HCT116 (cell line): Measurements from ENCODE around the gene AGL. TPM values are rescaled to one million over a fixed set of nuclear protein-coding genes. Genes with fewer than 3 reads are reported as not detected.
"Not testable (repeated sequence)": the region's sequence is repeated elsewhere in the genome, so short reads cannot be mapped to it uniquely, and the experiment has no call there.

Experiments used
- ATAC-seq: fragments of 200-7000 bp; cut with Tn5 transposase; 2 replicates; pipeline ENCODE4 v1.9.1; 2020; ENCODE audit warnings: mild to moderate bottlenecking, moderate library complexity
- BruUV-seq: library from RNA; stranded (reverse); fragments of 400-500 nt; replicated peaks from 2 replicates; lab custom pipeline; 2021; lab: Mats Ljungman, UMichigan
- CTCF ChIA-PET: fragments of 300-600 bp; sonication (Branson Sonifier 250); formaldehyde crosslinking; loops from one replicate; lab custom pipeline; 2021; ENCODE audit warnings: antibody characterized with exemption; lab: Charles Lee
- POLR2A ChIA-PET: fragments of 300-600, 350-600 bp; sonication (Branson Sonifier 250); formaldehyde crosslinking; loops from one replicate; lab custom pipeline; 2021; ENCODE audit warnings: antibody characterized with exemption; lab: Charles Lee
- RAD21 ChIA-PET, 2 experiments: fragments of 300-600 bp; sonication (Branson Sonifier 250); formaldehyde crosslinking; loops; one replicate each; lab custom pipeline; 2023; ENCODE audit warnings: low total read pairs in 2 of 2; ENCODE audit not compliant: uncharacterized antibody in 2 of 2, unreplicated experiment in 2 of 2, low non-redundant PET in 1 of 2; lab: Charles Lee
- DNase-seq: peaks from one replicate; pipeline ENCODE4 v3.0.0-alpha.2; 2010; ENCODE audit warnings: low read depth, low spot score
- H2AFZ ChIP-seq: fragments of 200-600 bp; shearing (Covaris generic), sonication (generic); 2 replicates; pipeline ENCODE4 v1.6.1; 2017; ENCODE audit warnings: low read depth, mixed run types, mixed read lengths, antibody characterized with exemption, low read length; ENCODE audit not compliant: poor library complexity, severe bottlenecking
- H3K27ac ChIP-seq: 2 replicates; pipeline ENCODE4 v1.5.1; 2012; ENCODE audit warnings: low read depth, low read length
- H3K27me3 ChIP-seq: fragments of 200-600 bp; sonication (generic); 2 replicates; pipeline ENCODE4 v1.6.1; 2016; ENCODE audit warnings: mixed run types, low read length, mixed read lengths; ENCODE audit not compliant: insufficient read depth
- H3K36me3 ChIP-seq, 2 experiments: fragments of 200-500 bp in 1 of 2; fragments of 200-600 bp in 1 of 2; sonication (Bioruptor generic) in 1 of 2; sonication (generic) in 1 of 2; 2 replicates each; pipeline versions ENCODE4 v1.5.1 to v1.6.1; 2014 to 2016; ENCODE audit warnings: low read length in 2 of 2, inconsistent platforms in 1 of 2, mixed read lengths in 1 of 2, mixed run types in 1 of 2; ENCODE audit not compliant: insufficient read depth in 2 of 2, control insufficient read depth in 1 of 2
- H3K4me1 ChIP-seq, 2 experiments: fragments of 200-600 bp in 1 of 2; sonication (generic) in 1 of 2; 2 replicates each; pipeline versions ENCODE4 v1.5.1 to v1.6.1; 2012 to 2017; ENCODE audit warnings: low read length in 2 of 2, inconsistent platforms in 1 of 2, mild to moderate bottlenecking in 1 of 2, mixed read lengths in 1 of 2, mixed run types in 1 of 2, moderate library complexity in 1 of 2; ENCODE audit not compliant: insufficient read depth in 2 of 2, control insufficient read depth in 1 of 2
- H3K4me2 ChIP-seq: fragments of 200-600 bp; sonication (generic); 2 replicates; pipeline ENCODE4 v1.6.1; 2017; ENCODE audit warnings: mixed run types, low read length, mixed read lengths
- H3K4me3 ChIP-seq, 2 experiments: fragments of 200-600 bp in 1 of 2; sonication (generic) in 1 of 2; replicated peaks in 1 of 2; 2 replicates each; pipeline ENCODE4 v1.5.1; 2011 to 2016; ENCODE audit warnings: low read length in 2 of 2, control low read depth in 1 of 2, low read depth in 1 of 2, mild to moderate bottlenecking in 1 of 2, mixed read lengths in 1 of 2, mixed run types in 1 of 2
- H3K79me2 ChIP-seq: fragments of 200-600 bp; sonication (generic); 2 replicates; pipeline ENCODE4 v1.6.1; 2017; ENCODE audit warnings: mild to moderate bottlenecking, mixed run types, low read length, moderate library complexity, mixed read lengths; ENCODE audit not compliant: insufficient read depth
- H3K9ac ChIP-seq: fragments of 200-600 bp; sonication (generic); 2 replicates; pipeline ENCODE4 v1.6.1; 2016; ENCODE audit warnings: low read length, mixed read lengths
- H3K9me2 ChIP-seq: fragments of 200-600 bp; sonication (generic), shearing (Covaris generic); 2 replicates; pipeline ENCODE4 v1.6.1; 2017; ENCODE audit warnings: mixed run types, mild to moderate bottlenecking, moderate library complexity; ENCODE audit not compliant: insufficient read depth
- H3K9me3 ChIP-seq, 2 experiments: fragments of 200-500 bp in 1 of 2; fragments of 200-600 bp in 1 of 2; sonication (Bioruptor generic) in 1 of 2; sonication (generic) in 1 of 2; 2 replicates each; pipeline ENCODE4 v1.6.1; 2014 to 2017; ENCODE audit warnings: low read length in 2 of 2, mixed read lengths in 2 of 2, inconsistent platforms in 1 of 2, low read depth in 1 of 2, mild to moderate bottlenecking in 1 of 2, mixed run types in 1 of 2, moderate library complexity in 1 of 2; ENCODE audit not compliant: control insufficient read depth in 1 of 2, insufficient read depth in 1 of 2
- H4K20me1 ChIP-seq: fragments of 200-600 bp; sonication (generic), shearing (Covaris generic); 2 replicates; pipeline ENCODE4 v1.6.1; 2017; ENCODE audit warnings: mixed run types, mild to moderate bottlenecking, moderate library complexity; ENCODE audit not compliant: insufficient read depth
- CBX3 ChIP-seq: IDR thresholded peaks from 2 replicates; pipeline ENCODE4 v1.6.1; 2012; ENCODE audit warnings: low read depth
- CEBPB ChIP-seq: IDR thresholded peaks from 2 replicates; pipeline ENCODE4 v1.6.1; 2012; ENCODE audit warnings: low read depth
- CTCF ChIP-seq, 3 experiments: fragments of 200-600 bp in 1 of 3; sonication (generic) in 1 of 3; IDR thresholded peaks in 2 of 3; conservative IDR thresholded peaks in 1 of 3; 2 replicates each; pipeline ENCODE4 v1.5.1; 2012 to 2017; ENCODE audit warnings: low read depth in 2 of 3, low read length in 2 of 3, antibody characterized with exemption in 1 of 3, borderline replicate concordance in 1 of 3, control low read depth in 1 of 3, mild to moderate bottlenecking in 1 of 3, mixed read lengths in 1 of 3, mixed run types in 1 of 3, moderate library complexity in 1 of 3; ENCODE audit not compliant: insufficient read depth in 1 of 3
- EGR1 ChIP-seq: IDR thresholded peaks from 2 replicates; pipeline ENCODE4 v1.6.1; 2012; ENCODE audit warnings: low read depth
- EZH2 ChIP-seq: fragments of 200-600 bp; sonication (generic); IDR thresholded peaks from 2 replicates; pipeline ENCODE4 v1.6.1; 2017; ENCODE audit warnings: antibody characterized with exemption, mixed run types
- EZH2phosphoT487 ChIP-seq: fragments of 200-600 bp; IDR thresholded peaks from 2 replicates; pipeline ENCODE4 v1.6.1; 2018; ENCODE audit warnings: antibody characterized with exemption, borderline replicate concordance
- FOSL1 ChIP-seq: IDR thresholded peaks from 2 replicates; pipeline ENCODE4 v1.6.1; 2012; ENCODE audit warnings: low read depth
- POLR2AphosphoS5 ChIP-seq: IDR thresholded peaks from 2 replicates; pipeline ENCODE4 v1.6.1; 2011; ENCODE audit warnings: mild to moderate bottlenecking, low read depth, low read length, moderate library complexity
- RAD21 ChIP-seq: IDR thresholded peaks from 2 replicates; pipeline ENCODE4 v1.6.1; 2012; ENCODE audit warnings: low read depth, mild to moderate bottlenecking
- SIN3A ChIP-seq: IDR thresholded peaks from 2 replicates; pipeline ENCODE4 v1.6.1; 2012; ENCODE audit warnings: low read depth
- SP1 ChIP-seq: IDR thresholded peaks from 2 replicates; pipeline ENCODE4 v1.6.1; 2012; ENCODE audit warnings: low read depth
- TCF7L2 ChIP-seq: IDR thresholded peaks from 2 replicates; pipeline ENCODE4 v1.7.0; 2011; ENCODE audit warnings: borderline replicate concordance, inconsistent platforms; ENCODE audit not compliant: insufficient read depth, insufficient read length; ENCODE audit errors: extremely low read depth
- YY1 ChIP-seq: IDR thresholded peaks from 2 replicates; pipeline ENCODE4 v1.6.1; 2011; ENCODE audit warnings: low read length, low read depth, moderate library complexity, mild to moderate bottlenecking; ENCODE audit not compliant: insufficient replicate concordance; ENCODE audit errors: extremely low read depth
- ZBTB33 ChIP-seq: IDR thresholded peaks from 2 replicates; pipeline ENCODE4 v1.6.1; 2011; ENCODE audit warnings: mild to moderate bottlenecking, low read length, moderate library complexity; ENCODE audit not compliant: insufficient replicate concordance; ENCODE audit errors: extremely low read depth
- ZFX ChIP-seq: fragments of 450-650 bp; IDR thresholded peaks from 2 replicates; pipeline ENCODE4 v1.6.1; 2017
- ZNF274 ChIP-seq: fragments of 200-500 bp; sonication (Bioruptor generic); IDR thresholded peaks from 2 replicates; pipeline ENCODE4 v1.6.1; 2014; ENCODE audit warnings: mild to moderate bottlenecking, low read depth, low read length, inconsistent platforms
- intact Hi-C: fragments of 100-400 bp; cut with micrococcal nuclease; formaldehyde crosslinking; loops from 2 replicates; pipeline ENCODE4 v1.10.0; 2022
- total RNA-seq: library from RNA; stranded (reverse); gene quantifications from one replicate; pipeline ENCODE4 v1.2.1, GENCODE V29; 2021; ENCODE audit not compliant: unreplicated experiment
- TF ChIP-seq, protein P1 (sequence below): IDR thresholded peaks from 2 replicates; pipeline ENCODE4 v1.6.1; 2012

Gene AGL
- total RNA-seq, 1 experiment from 2014 or later, result 19.4 TPM

DNA sequence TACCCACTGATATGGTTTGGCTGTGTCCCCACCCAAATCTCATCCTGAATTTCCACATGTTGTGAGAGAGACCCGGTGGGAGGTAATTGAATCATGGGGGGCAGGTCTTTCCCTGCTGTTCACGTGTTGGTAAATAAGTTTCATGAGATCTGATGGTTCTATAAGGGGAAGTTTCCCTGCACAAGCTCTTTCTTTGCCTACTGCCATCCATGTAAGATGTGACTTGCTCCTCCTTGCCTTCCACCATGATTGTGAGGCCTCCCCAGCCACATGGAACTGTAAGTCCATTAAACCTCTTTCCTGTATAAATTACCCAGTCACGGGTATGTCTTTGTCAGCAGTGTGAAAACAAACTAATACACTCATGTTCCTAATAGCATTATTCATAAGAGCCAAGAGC lies 9.8 kb upstream of the AGL start:
- DNase-seq, H3K9ac ChIP-seq, H3K27ac ChIP-seq, H3K79me2 ChIP-seq, H4K20me1 ChIP-seq, H3K36me3 ChIP-seq, H3K4me2 ChIP-seq, H3K4me1 ChIP-seq, H3K4me3 ChIP-seq, ATAC-seq, H2AFZ ChIP-seq, H3K9me3 ChIP-seq, CTCF ChIA-PET, H3K9me2 ChIP-seq, POLR2A ChIA-PET, RAD21 ChIA-PET, BruUV-seq, H3K27me3 ChIP-seq, intact Hi-C loops: not testable (repeated sequence)

DNA sequence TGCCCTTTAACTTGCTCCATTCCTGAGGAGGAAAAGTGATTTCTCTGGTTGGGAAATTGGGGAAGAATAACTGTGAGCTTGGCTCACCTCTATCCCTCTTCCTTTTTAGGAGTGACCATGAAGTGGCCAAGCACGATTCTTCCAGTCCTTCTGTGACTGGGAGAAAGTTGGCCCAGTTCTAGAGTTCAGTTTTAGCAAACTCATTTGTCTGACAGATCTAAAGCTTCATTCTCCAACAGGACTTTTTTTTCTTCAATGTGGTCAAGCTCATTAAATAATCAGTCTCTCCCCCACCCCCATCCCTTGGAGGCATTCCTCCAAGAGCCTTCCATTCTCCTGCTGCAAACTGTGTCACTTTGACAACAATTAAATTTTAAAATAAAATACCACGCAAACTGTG lies 6.4 kb upstream of the AGL start:
- no peak for ATAC-seq
- DNase-seq, result no peak
- H3K79me2 ChIP-seq, result no peaks in the 10 kb centered on the region
- no peaks in the 10 kb centered on the region; a peak in 1 of 4 replicates for H3K9me3 ChIP-seq
- H3K27me3 ChIP-seq, result no peaks in the 10 kb centered on the region
- no peak overlapping the region for H3K9ac ChIP-seq
- H3K4me3 ChIP-seq, result no peak overlapping the region
- H4K20me1 ChIP-seq, result no peaks in the 10 kb centered on the region
- H3K9me2 ChIP-seq, result no peaks in the 10 kb centered on the region
- no peaks in the 10 kb centered on the region for H3K4me1 ChIP-seq
- no peak overlapping the region for H3K4me2 ChIP-seq
- RAD21 ChIA-PET, result no interaction called here
- no peak for TF ChIP-seq SIN3A
- no peak for TF ChIP-seq EZH2phosphoT487
- TF ChIP-seq TCF7L2, result no peak
- TF ChIP-seq SP1, result no peak
- TF ChIP-seq CEBPB, result no peak
- no peak for TF ChIP-seq ZFX
- TF ChIP-seq FOSL1, result no peak
- TF ChIP-seq ZBTB33, result no peak
- TF ChIP-seq RAD21, result no peak
- no peak for TF ChIP-seq CBX3
- TF ChIP-seq POLR2AphosphoS5, result no peak
- no peak for TF ChIP-seq EZH2
- no peak for TF ChIP-seq ZNF274
- no peak for TF ChIP-seq CTCF (IDR thresholded peaks at IDR 0.05 in 2 of 3, conservative IDR thresholded peaks at IDR 0.05 in 1 of 3; ENCODE audit: borderline replicate concordance in 1 of 3, insufficient read depth in 1 of 3, low read depth in 2 of 3, low read length in 2 of 3)
- TF ChIP-seq EGR1, result no peak
- no peak for TF ChIP-seq YY1
- TF ChIP-seq, protein P1, sequence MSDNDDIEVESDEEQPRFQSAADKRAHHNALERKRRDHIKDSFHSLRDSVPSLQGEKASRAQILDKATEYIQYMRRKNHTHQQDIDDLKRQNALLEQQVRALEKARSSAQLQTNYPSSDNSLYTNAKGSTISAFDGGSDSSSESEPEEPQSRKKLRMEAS, result no peak
- H3K27ac ChIP-seq, result no peak overlapping the region
- no TSS peak for BruUV-seq
- intact Hi-C loops, result no loop called here
- no peak overlapping the region for H2AFZ ChIP-seq
- CTCF ChIA-PET, result no interaction called here
- POLR2A ChIA-PET, result no interaction called here
- no peaks in the 10 kb centered on the region for H3K36me3 ChIP-seq
